AG09309 (cell line): ENCODE data around the gene LARGE1.

ENCODE experiments used
- DNase-seq: peaks from one replicate; pipeline ENCODE4 v3.0.0-alpha.2; 2010; ENCODE audit warnings: low read depth
- H3K4me3 ChIP-seq: 2 replicates; pipeline ENCODE4 v1.5.1; 2011; ENCODE audit warnings: mild to moderate bottlenecking, low read depth, low read length, moderate library complexity; ENCODE audit not compliant: control insufficient read depth
- CTCF ChIP-seq: IDR thresholded peaks from 2 replicates; pipeline ENCODE4 v1.5.1; 2011; ENCODE audit warnings: mild to moderate bottlenecking, low read depth, low read length, inconsistent platforms; ENCODE audit not compliant: insufficient read depth, control insufficient read depth; ENCODE audit errors: missing control alignments

Gene LARGE1

GRCh38 chr22:33600113-33600512, 320.2 kb downstream of the LARGE1 start:
- H3K4me3 ChIP-seq, result no peak overlapping the region
- no peak for TF ChIP-seq CTCF
- no peak for DNase-seq

- TF ChIP-seq CTCF, result no peak
- H3K4me3 ChIP-seq, result no peak overlapping the region
- DNase-seq, result no peak
Measured at GRCh38 chr22:33599596-33599995, 320.7 kb downstream of the LARGE1 start.

- DNase-seq, result no peak
- no peak overlapping the region for H3K4me3 ChIP-seq
- no peak for TF ChIP-seq CTCF
Measured at GRCh38 chr22:33598821-33599220, 321.5 kb downstream of the LARGE1 start.

GRCh38 chr22:33597274-33597985, 322.8 kb downstream of the LARGE1 start:
- TF ChIP-seq CTCF, result no peak
- no peak for DNase-seq
- no peak overlapping the region for H3K4me3 ChIP-seq

GRCh38 chr22:33593818-33594217, 326.5 kb downstream of the LARGE1 start:
- DNase-seq, result no peak
- no peak overlapping the region for H3K4me3 ChIP-seq
- no peak for TF ChIP-seq CTCF

DNA sequence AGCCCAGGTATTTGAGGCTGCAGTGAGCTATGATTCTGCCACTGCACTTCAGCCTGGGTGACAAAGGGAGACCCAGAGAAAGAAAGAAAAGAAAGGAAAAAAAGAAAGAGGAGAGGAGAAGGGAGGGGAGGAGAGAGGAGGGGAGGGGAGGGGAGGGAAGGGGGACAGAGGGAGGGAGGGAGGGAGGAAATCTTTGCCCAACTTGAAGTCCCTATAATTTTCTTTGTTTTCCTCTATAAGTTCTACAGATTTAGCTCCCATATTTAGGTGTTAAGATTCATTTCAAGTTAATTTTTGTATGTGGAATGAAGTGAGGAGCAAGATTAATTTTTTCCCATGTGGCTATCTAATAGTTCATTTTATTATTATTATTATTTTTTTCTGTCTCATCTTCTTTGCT, 328.3 kb downstream of the LARGE1 start:
- H3K4me3 ChIP-seq, result no peak overlapping the region
- no peak for TF ChIP-seq CTCF
- no peak for DNase-seq
